Activated naive CD8-positive, alpha-beta T cell treated with anti-CD3 and anti-CD28 coated beads for 36 hours (primary cell): ENCODE measurements around the gene KLK15. TPM values are rescaled to one million over a fixed set of nuclear protein-coding genes. Genes with fewer than 3 reads are reported as not detected.

ENCODE experiments used
- DNase-seq: peaks from one replicate; pipeline ENCODE4 v3.0.0; 2021
- H3K27ac Mint-ChIP-seq: one replicate; pipeline ENCODE4 v1.8.0; 2022; ENCODE audit warnings: mild to moderate bottlenecking, moderate library complexity, mixed read lengths
- H3K27me3 Mint-ChIP-seq: one replicate; pipeline ENCODE4 v1.8.0; 2022; ENCODE audit warnings: mild to moderate bottlenecking, mixed read lengths
- H3K36me3 Mint-ChIP-seq: one replicate; pipeline ENCODE4 v1.8.0; 2021; ENCODE audit warnings: mild to moderate bottlenecking, mixed read lengths
- H3K4me1 Mint-ChIP-seq: one replicate; pipeline ENCODE4 v1.8.0; 2021; ENCODE audit warnings: mixed read lengths
- H3K4me3 Mint-ChIP-seq: one replicate; pipeline ENCODE4 v1.8.0; 2022; ENCODE audit warnings: mild to moderate bottlenecking, moderate library complexity, mixed read lengths
- H3K9me3 Mint-ChIP-seq: one replicate; pipeline ENCODE4 v1.8.0; 2022; ENCODE audit warnings: mixed read lengths
- total RNA-seq, 2 experiments: library from RNA; stranded (reverse); gene quantifications; one replicate each; pipeline ENCODE4 v1.2.3, GENCODE V29; 2021

The KLK15 gene
- total RNA-seq, 2 experiments from 2014 or later, result not detected

- Mint-ChIP-seq H3K4me1 (peaks cover 10% of the 10 kb centered on the region), H3K27ac (no peak overlapping the region), H3K27me3 (peaks cover 73% of the 10 kb centered on the region), H3K36me3 (no peaks in the 10 kb centered on the region), H3K9me3 (no peaks in the 10 kb centered on the region), H3K4me3 (peak overlapping the region; percentile 77)
- no peak for DNase-seq
Observed at GRCh38 chr19:50835103-50835784, 1.9 kb upstream of the KLK15 start.

- DNase-seq, result no peak
- no peaks in the 10 kb centered on the region for H3K9me3 Mint-ChIP-seq
- no peaks in the 10 kb centered on the region for H3K36me3 Mint-ChIP-seq
- no peak overlapping the region for H3K27ac Mint-ChIP-seq
- peaks cover 75% of the 10 kb centered on the region for H3K27me3 Mint-ChIP-seq
- no peak overlapping the region for H3K4me3 Mint-ChIP-seq
- H3K4me1 Mint-ChIP-seq, result peaks cover 10% of the 10 kb centered on the region
Observed at GRCh38 chr19:50833802-50834167, 411 bp upstream of the KLK15 start.

- Mint-ChIP-seq H3K27me3 (peaks cover 73% of the 10 kb centered on the region), H3K4me1 (peaks cover 10% of the 10 kb centered on the region), H3K27ac (no peak overlapping the region), H3K36me3 (no peaks in the 10 kb centered on the region), H3K4me3 (no peak overlapping the region), H3K9me3 (no peaks in the 10 kb centered on the region)
- no peak for DNase-seq
Observed at GRCh38 chr19:50832666-50833065, 708 bp downstream of the KLK15 start.

- Mint-ChIP-seq H3K27ac (no peak overlapping the region), H3K36me3 (no peaks in the 10 kb centered on the region), H3K4me3 (no peak overlapping the region), H3K27me3 (peaks cover 67% of the 10 kb centered on the region), H3K9me3 (no peaks in the 10 kb centered on the region), H3K4me1 (peaks cover 4% of the 10 kb centered on the region)
- DNase-seq, result no peak
Observed at GRCh38 chr19:50831026-50831396, 2.4 kb downstream of the KLK15 start.

GRCh38 chr19:50830266-50831025, 2.9 kb downstream of the KLK15 start:
- no peak for DNase-seq
- no peak overlapping the region for H3K27ac Mint-ChIP-seq
- H3K36me3 Mint-ChIP-seq, result no peaks in the 10 kb centered on the region
- no peak overlapping the region for H3K4me3 Mint-ChIP-seq
- H3K4me1 Mint-ChIP-seq, result peaks cover 4% of the 10 kb centered on the region
- H3K27me3 Mint-ChIP-seq, result peaks cover 66% of the 10 kb centered on the region
- H3K9me3 Mint-ChIP-seq, result no peaks in the 10 kb centered on the region

- H3K4me1 Mint-ChIP-seq, result no peaks in the 10 kb centered on the region
- peaks cover 59% of the 10 kb centered on the region for H3K27me3 Mint-ChIP-seq
- no peaks in the 10 kb centered on the region for H3K36me3 Mint-ChIP-seq
- H3K4me3 Mint-ChIP-seq, result no peak overlapping the region
- no peaks in the 10 kb centered on the region for H3K9me3 Mint-ChIP-seq
- H3K27ac Mint-ChIP-seq, result no peak overlapping the region
- DNase-seq, result no peak
Observed at GRCh38 chr19:50829801-50830200, 3.6 kb downstream of the KLK15 start.

GRCh38 chr19:50827476-50827875, 5.9 kb downstream of the KLK15 start:
- Mint-ChIP-seq H3K4me3 (no peak overlapping the region), H3K27ac (no peak overlapping the region), H3K36me3 (no peaks in the 10 kb centered on the region), H3K4me1 (no peaks in the 10 kb centered on the region), H3K27me3 (peaks cover 56% of the 10 kb centered on the region), H3K9me3 (no peaks in the 10 kb centered on the region)
- DNase-seq, result no peak

GRCh38 chr19:50826492-50827240, 6.7 kb downstream of the KLK15 start:
- H3K27ac Mint-ChIP-seq, result no peak overlapping the region
- no peak for DNase-seq
- H3K27me3 Mint-ChIP-seq, result peaks cover 58% of the 10 kb centered on the region
- H3K9me3 Mint-ChIP-seq, result no peaks in the 10 kb centered on the region
- H3K4me1 Mint-ChIP-seq, result no peaks in the 10 kb centered on the region
- no peaks in the 10 kb centered on the region for H3K36me3 Mint-ChIP-seq
- no peak overlapping the region for H3K4me3 Mint-ChIP-seq

GRCh38 chr19:50823389-50824042, 9.9 kb downstream of the KLK15 start, which contains the start of gene KLK1:
Gene KLK1, minus strand, starts transcription at chr19:50823787. Its CDS starts 39 bp downstream, at chr19:50823748.
- no peak within 1 kb of the TSS for H3K4me3 Mint-ChIP-seq
- H3K4me1 Mint-ChIP-seq, result peaks cover 20% of the 10 kb centered on the region
- no peak within 1 kb of the TSS for H3K27ac Mint-ChIP-seq
- H3K36me3 Mint-ChIP-seq, result no peaks in the 10 kb centered on the region
- no peaks in the 10 kb centered on the region for H3K9me3 Mint-ChIP-seq
- H3K27me3 Mint-ChIP-seq, result peaks cover 74% of the 10 kb centered on the region
- DNase-seq, result no peak

GRCh38 chr19:50822661-50823208, 10.6 kb downstream of the KLK15 start:
- H3K27me3 Mint-ChIP-seq, result peaks cover 73% of the 10 kb centered on the region
- H3K4me1 Mint-ChIP-seq, result peaks cover 24% of the 10 kb centered on the region
- no peak overlapping the region for H3K27ac Mint-ChIP-seq
- H3K9me3 Mint-ChIP-seq, result no peaks in the 10 kb centered on the region
- H3K36me3 Mint-ChIP-seq, result no peaks in the 10 kb centered on the region
- no peak overlapping the region for H3K4me3 Mint-ChIP-seq
- DNase-seq, result no peak

GRCh38 chr19:50821622-50822021, 11.8 kb downstream of the KLK15 start:
- Mint-ChIP-seq H3K4me3 (no peak overlapping the region), H3K27ac (no peak overlapping the region), H3K27me3 (peaks cover 76% of the 10 kb centered on the region), H3K4me1 (peaks cover 33% of the 10 kb centered on the region), H3K9me3 (no peaks in the 10 kb centered on the region), H3K36me3 (peaks cover 2% of the 10 kb centered on the region)
- DNase-seq, result no peak

GRCh38 chr19:50821248-50821612, 12.1 kb downstream of the KLK15 start:
- H3K9me3 Mint-ChIP-seq, result peaks cover 2% of the 10 kb centered on the region
- peaks cover 37% of the 10 kb centered on the region for H3K4me1 Mint-ChIP-seq
- H3K4me3 Mint-ChIP-seq, result no peak overlapping the region
- H3K27me3 Mint-ChIP-seq, result peaks cover 79% of the 10 kb centered on the region
- no peak overlapping the region for H3K27ac Mint-ChIP-seq
- H3K36me3 Mint-ChIP-seq, result peaks cover 2% of the 10 kb centered on the region
- no peak for DNase-seq

GRCh38 chr19:50820549-50821247, 12.7 kb downstream of the KLK15 start:
- Mint-ChIP-seq H3K4me1 (peaks cover 38% of the 10 kb centered on the region), H3K27me3 (peaks cover 80% of the 10 kb centered on the region), H3K4me3 (peak overlapping the region; percentile 59), H3K9me3 (peaks cover 3% of the 10 kb centered on the region), H3K36me3 (peaks cover 2% of the 10 kb centered on the region), H3K27ac (no peak overlapping the region)
- no peak for DNase-seq

GRCh38 chr19:50820086-50820485, 13.3 kb downstream of the KLK15 start:
- no peak for DNase-seq
- H3K36me3 Mint-ChIP-seq, result peaks cover 2% of the 10 kb centered on the region
- H3K4me1 Mint-ChIP-seq, result peaks cover 38% of the 10 kb centered on the region
- peak overlapping the region; percentile 59 for H3K4me3 Mint-ChIP-seq
- H3K27ac Mint-ChIP-seq, result no peak overlapping the region
- peaks cover 86% of the 10 kb centered on the region for H3K27me3 Mint-ChIP-seq
- peaks cover 3% of the 10 kb centered on the region for H3K9me3 Mint-ChIP-seq
